K562 (cell line): ENCODE data around the gene CYS1. TPM values are rescaled to one million over a fixed set of nuclear protein-coding genes. Genes with fewer than 3 reads are reported as not detected.

ENCODE experiments used
- RAD21 ChIP-seq, 2 experiments: fragments of 250-450 bp in 1 of 2; fragments of 450-650 bp in 1 of 2; sonication (Bioruptor Pico) in 1 of 2; formaldehyde crosslinking in 1 of 2; IDR thresholded peaks in 1 of 2; conservative IDR thresholded peaks in 1 of 2; 2 replicates each; pipeline versions ENCODE4 v1.4.0 to v1.8.0; 2020 to 2022; ENCODE audit warnings: mild to moderate bottlenecking in 2 of 2, moderate library complexity in 1 of 2
- polyA plus RNA-seq, 8 experiments: library from polyadenylated mRNA; depleted of rRNA in 4 of 8; stranded (reverse) in 5 of 8; unstranded in 3 of 8; fragments of >200 nt; fragmentation: Nextera tagmentation in 2 of 8; fragmentation: Illumina TruSeq in 1 of 8; extraction: Ambion mirVana in 2 of 8; extraction: Trizol in 1 of 8; gene quantifications; 2 replicates each; pipeline versions ENCODE4 v1.2.1 to v1.2.3, GENCODE V29; 2011 to 2014; ENCODE audit warnings: inconsistent platforms in 1 of 8, missing spikeins in 1 of 8
- total RNA-seq, 7 experiments: library from RNA; depleted of rRNA in 6 of 7; stranded (reverse); fragments of >200 nt in 6 of 7; fragmentation: Illumina TruSeq in 2 of 7; extraction: Trizol in 2 of 7; gene quantifications; 2 replicates each; pipeline versions ENCODE4 v1.2.1 to v1.2.3, GENCODE V29; 2011 to 2021; ENCODE audit warnings: low replicate concordance in 1 of 7
- TF ChIP-seq, protein P1 (sequence below): fragments of 450-650 bp; IDR thresholded peaks from 2 replicates; pipeline ENCODE4 v1.6.1; 2016; ENCODE audit warnings: mild to moderate bottlenecking
- TF ChIP-seq, protein P2 (sequence below): fragments of 450-650 bp; IDR thresholded peaks from 2 replicates; pipeline ENCODE4 v1.6.1; 2016; ENCODE audit warnings: mild to moderate bottlenecking, moderate library complexity
- TF ChIP-seq, protein P3 (sequence below): sonication (generic); formaldehyde crosslinking; IDR thresholded peaks from 2 replicates; pipeline ENCODE4 v1.8.1; 2023; ENCODE audit warnings: mild to moderate bottlenecking, missing genetic modification reagents, moderate library complexity
- TF ChIP-seq, protein P4 (sequence below): fragments of 450-650 bp; IDR thresholded peaks from 2 replicates; pipeline ENCODE4 v1.6.1; 2017; ENCODE audit warnings: antibody characterized with exemption, mild to moderate bottlenecking

The CYS1 gene
- total and polyA plus RNA-seq, 9 of the 15 experiments (the other 6 are each of a cell fraction or from before 2014, with no cell fraction given), result 0.11 to 0.13 TPM; not detected in 7

DNA sequence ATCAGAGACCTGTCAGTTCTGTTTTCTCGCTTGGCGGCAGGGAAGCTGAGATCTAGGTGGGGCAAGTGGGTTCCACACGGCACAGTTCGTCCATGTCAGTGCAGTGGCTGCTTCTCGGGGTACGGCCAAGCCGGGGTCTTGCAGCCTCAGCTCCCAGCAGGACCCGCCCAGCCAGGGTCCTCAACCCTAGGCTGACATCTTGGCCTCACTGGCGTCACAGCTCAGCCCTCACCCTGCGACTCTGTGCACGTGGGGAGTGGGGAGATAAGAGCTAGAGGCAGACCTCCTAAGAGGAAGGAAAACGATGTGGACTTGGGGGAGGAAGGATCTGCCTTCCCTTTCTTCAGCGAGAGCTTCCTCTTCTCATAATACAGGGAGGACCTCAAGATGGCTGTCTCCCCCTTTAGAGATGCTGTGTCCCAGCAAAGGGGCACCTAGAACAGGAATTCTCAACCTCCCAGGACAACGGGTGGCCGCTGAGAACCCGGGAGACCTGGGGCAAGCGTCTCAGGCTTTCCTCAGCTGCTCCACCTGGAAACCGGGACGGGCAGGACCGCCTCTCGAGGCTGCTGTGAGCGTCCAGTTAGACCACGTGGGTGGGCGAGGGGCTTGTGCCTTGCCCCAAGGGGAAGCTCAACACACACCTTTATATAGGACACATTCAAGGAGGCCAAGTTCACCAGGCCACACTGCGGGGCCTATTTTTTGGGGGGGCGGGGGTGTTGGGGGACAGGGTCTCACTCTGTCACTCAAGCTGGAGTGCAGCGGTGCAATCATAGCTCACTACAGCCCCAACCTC lies 60.4 kb downstream of the CYS1 start (continued):
- TF ChIP-seq, protein P1, sequence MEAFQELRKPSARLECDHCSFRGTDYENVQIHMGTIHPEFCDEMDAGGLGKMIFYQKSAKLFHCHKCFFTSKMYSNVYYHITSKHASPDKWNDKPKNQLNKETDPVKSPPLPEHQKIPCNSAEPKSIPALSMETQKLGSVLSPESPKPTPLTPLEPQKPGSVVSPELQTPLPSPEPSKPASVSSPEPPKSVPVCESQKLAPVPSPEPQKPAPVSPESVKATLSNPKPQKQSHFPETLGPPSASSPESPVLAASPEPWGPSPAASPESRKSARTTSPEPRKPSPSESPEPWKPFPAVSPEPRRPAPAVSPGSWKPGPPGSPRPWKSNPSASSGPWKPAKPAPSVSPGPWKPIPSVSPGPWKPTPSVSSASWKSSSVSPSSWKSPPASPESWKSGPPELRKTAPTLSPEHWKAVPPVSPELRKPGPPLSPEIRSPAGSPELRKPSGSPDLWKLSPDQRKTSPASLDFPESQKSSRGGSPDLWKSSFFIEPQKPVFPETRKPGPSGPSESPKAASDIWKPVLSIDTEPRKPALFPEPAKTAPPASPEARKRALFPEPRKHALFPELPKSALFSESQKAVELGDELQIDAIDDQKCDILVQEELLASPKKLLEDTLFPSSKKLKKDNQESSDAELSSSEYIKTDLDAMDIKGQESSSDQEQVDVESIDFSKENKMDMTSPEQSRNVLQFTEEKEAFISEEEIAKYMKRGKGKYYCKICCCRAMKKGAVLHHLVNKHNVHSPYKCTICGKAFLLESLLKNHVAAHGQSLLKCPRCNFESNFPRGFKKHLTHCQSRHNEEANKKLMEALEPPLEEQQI, result no peak
- TF ChIP-seq, protein P2, sequence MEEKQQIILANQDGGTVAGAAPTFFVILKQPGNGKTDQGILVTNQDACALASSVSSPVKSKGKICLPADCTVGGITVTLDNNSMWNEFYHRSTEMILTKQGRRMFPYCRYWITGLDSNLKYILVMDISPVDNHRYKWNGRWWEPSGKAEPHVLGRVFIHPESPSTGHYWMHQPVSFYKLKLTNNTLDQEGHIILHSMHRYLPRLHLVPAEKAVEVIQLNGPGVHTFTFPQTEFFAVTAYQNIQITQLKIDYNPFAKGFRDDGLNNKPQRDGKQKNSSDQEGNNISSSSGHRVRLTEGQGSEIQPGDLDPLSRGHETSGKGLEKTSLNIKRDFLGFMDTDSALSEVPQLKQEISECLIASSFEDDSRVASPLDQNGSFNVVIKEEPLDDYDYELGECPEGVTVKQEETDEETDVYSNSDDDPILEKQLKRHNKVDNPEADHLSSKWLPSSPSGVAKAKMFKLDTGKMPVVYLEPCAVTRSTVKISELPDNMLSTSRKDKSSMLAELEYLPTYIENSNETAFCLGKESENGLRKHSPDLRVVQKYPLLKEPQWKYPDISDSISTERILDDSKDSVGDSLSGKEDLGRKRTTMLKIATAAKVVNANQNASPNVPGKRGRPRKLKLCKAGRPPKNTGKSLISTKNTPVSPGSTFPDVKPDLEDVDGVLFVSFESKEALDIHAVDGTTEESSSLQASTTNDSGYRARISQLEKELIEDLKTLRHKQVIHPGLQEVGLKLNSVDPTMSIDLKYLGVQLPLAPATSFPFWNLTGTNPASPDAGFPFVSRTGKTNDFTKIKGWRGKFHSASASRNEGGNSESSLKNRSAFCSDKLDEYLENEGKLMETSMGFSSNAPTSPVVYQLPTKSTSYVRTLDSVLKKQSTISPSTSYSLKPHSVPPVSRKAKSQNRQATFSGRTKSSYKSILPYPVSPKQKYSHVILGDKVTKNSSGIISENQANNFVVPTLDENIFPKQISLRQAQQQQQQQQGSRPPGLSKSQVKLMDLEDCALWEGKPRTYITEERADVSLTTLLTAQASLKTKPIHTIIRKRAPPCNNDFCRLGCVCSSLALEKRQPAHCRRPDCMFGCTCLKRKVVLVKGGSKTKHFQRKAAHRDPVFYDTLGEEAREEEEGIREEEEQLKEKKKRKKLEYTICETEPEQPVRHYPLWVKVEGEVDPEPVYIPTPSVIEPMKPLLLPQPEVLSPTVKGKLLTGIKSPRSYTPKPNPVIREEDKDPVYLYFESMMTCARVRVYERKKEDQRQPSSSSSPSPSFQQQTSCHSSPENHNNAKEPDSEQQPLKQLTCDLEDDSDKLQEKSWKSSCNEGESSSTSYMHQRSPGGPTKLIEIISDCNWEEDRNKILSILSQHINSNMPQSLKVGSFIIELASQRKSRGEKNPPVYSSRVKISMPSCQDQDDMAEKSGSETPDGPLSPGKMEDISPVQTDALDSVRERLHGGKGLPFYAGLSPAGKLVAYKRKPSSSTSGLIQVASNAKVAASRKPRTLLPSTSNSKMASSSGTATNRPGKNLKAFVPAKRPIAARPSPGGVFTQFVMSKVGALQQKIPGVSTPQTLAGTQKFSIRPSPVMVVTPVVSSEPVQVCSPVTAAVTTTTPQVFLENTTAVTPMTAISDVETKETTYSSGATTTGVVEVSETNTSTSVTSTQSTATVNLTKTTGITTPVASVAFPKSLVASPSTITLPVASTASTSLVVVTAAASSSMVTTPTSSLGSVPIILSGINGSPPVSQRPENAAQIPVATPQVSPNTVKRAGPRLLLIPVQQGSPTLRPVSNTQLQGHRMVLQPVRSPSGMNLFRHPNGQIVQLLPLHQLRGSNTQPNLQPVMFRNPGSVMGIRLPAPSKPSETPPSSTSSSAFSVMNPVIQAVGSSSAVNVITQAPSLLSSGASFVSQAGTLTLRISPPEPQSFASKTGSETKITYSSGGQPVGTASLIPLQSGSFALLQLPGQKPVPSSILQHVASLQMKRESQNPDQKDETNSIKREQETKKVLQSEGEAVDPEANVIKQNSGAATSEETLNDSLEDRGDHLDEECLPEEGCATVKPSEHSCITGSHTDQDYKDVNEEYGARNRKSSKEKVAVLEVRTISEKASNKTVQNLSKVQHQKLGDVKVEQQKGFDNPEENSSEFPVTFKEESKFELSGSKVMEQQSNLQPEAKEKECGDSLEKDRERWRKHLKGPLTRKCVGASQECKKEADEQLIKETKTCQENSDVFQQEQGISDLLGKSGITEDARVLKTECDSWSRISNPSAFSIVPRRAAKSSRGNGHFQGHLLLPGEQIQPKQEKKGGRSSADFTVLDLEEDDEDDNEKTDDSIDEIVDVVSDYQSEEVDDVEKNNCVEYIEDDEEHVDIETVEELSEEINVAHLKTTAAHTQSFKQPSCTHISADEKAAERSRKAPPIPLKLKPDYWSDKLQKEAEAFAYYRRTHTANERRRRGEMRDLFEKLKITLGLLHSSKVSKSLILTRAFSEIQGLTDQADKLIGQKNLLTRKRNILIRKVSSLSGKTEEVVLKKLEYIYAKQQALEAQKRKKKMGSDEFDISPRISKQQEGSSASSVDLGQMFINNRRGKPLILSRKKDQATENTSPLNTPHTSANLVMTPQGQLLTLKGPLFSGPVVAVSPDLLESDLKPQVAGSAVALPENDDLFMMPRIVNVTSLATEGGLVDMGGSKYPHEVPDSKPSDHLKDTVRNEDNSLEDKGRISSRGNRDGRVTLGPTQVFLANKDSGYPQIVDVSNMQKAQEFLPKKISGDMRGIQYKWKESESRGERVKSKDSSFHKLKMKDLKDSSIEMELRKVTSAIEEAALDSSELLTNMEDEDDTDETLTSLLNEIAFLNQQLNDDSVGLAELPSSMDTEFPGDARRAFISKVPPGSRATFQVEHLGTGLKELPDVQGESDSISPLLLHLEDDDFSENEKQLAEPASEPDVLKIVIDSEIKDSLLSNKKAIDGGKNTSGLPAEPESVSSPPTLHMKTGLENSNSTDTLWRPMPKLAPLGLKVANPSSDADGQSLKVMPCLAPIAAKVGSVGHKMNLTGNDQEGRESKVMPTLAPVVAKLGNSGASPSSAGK, result peak; percentile 73
- TF ChIP-seq, protein P3, sequence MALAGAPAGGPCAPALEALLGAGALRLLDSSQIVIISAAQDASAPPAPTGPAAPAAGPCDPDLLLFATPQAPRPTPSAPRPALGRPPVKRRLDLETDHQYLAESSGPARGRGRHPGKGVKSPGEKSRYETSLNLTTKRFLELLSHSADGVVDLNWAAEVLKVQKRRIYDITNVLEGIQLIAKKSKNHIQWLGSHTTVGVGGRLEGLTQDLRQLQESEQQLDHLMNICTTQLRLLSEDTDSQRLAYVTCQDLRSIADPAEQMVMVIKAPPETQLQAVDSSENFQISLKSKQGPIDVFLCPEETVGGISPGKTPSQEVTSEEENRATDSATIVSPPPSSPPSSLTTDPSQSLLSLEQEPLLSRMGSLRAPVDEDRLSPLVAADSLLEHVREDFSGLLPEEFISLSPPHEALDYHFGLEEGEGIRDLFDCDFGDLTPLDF (CRISPR knock-in tag), result no peak
- 0 out of 4 replicates have a peak, but pooled peaks of 1 of the 2 experiments have one; percentile 12 for TF ChIP-seq RAD21 (CRISPR knock-in tag; conservative IDR thresholded peaks at IDR 0.05 in 1 of 2, IDR thresholded peaks at IDR 0.05 in 1 of 2)
- TF ChIP-seq, protein P4, sequence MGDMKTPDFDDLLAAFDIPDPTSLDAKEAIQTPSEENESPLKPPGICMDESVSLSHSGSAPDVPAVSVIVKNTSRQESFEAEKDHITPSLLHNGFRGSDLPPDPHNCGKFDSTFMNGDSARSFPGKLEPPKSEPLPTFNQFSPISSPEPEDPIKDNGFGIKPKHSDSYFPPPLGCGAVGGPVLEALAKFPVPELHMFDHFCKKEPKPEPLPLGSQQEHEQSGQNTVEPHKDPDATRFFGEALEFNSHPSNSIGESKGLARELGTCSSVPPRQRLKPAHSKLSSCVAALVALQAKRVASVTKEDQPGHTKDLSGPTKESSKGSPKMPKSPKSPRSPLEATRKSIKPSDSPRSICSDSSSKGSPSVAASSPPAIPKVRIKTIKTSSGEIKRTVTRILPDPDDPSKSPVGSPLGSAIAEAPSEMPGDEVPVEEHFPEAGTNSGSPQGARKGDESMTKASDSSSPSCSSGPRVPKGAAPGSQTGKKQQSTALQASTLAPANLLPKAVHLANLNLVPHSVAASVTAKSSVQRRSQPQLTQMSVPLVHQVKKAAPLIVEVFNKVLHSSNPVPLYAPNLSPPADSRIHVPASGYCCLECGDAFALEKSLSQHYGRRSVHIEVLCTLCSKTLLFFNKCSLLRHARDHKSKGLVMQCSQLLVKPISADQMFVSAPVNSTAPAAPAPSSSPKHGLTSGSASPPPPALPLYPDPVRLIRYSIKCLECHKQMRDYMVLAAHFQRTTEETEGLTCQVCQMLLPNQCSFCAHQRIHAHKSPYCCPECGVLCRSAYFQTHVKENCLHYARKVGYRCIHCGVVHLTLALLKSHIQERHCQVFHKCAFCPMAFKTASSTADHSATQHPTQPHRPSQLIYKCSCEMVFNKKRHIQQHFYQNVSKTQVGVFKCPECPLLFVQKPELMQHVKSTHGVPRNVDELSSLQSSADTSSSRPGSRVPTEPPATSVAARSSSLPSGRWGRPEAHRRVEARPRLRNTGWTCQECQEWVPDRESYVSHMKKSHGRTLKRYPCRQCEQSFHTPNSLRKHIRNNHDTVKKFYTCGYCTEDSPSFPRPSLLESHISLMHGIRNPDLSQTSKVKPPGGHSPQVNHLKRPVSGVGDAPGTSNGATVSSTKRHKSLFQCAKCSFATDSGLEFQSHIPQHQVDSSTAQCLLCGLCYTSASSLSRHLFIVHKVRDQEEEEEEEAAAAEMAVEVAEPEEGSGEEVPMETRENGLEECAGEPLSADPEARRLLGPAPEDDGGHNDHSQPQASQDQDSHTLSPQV, result 0 out of 2 replicates have a peak, but pooled peaks have one; percentile 38
